Left ventricle myocardium inferior (tissue), 1 donor: Measurements from ENCODE around the gene TYK2. TPM values are rescaled to one million over a fixed set of nuclear protein-coding genes. Genes with fewer than 3 reads are reported as not detected.
"Not testable (repeated sequence)": the region's sequence is repeated elsewhere in the genome, so short reads cannot be mapped to it uniquely, and the experiment has no call there.

ENCODE experiments used
- DNase-seq: peaks from one replicate; pipeline ENCODE4 v3.0.0-alpha.2; 2020
- H3K27ac ChIP-seq: fragments of 200-600 bp; replicated peaks from 2 replicates; pipeline ENCODE4 v1.8.0; 2021
- H3K27me3 ChIP-seq: fragments of 200-600 bp; 2 replicates; pipeline ENCODE4 v1.8.0; 2021; ENCODE audit warnings: low read depth
- H3K36me3 ChIP-seq: fragments of 200-600 bp; 2 replicates; pipeline ENCODE4 v1.8.0; 2021
- H3K4me1 ChIP-seq: fragments of 200-600 bp; 2 replicates; pipeline ENCODE4 v1.8.0; 2021
- H3K4me3 ChIP-seq: fragments of 200-600 bp; 2 replicates; pipeline ENCODE4 v1.8.0; 2021; ENCODE audit warnings: mild to moderate bottlenecking, moderate library complexity
- H3K9me3 ChIP-seq: fragments of 200-600 bp; replicated peaks from 2 replicates; pipeline ENCODE4 v1.8.0; 2021
- CTCF ChIP-seq: fragments of 200-600 bp; IDR thresholded peaks from 2 replicates; pipeline ENCODE4 v1.8.0; 2021; ENCODE audit warnings: antibody characterized with exemption, mild to moderate bottlenecking, borderline replicate concordance
- intact Hi-C: fragments of 100-400 bp; cut with micrococcal nuclease; formaldehyde crosslinking; loops from one replicate; pipeline ENCODE4 v1.11.0; 2022
- total RNA-seq: library from RNA; stranded (reverse); fragmentation: NEBNext Ultra II Directional; extraction: Animal tissue kit (Norgen Biotek cat#: 25700); gene quantifications from one replicate; pipeline ENCODE4 v1.2.1, GENCODE V29; 2021
- donor health status: DM: no; HTN: yes; CAD: no; lungs with severe emphysema.

The TYK2 gene
- total RNA-seq, 1 donor from 2014 or later = 55.1 TPM

GRCh38 chr19:10412257-10412977, 32.0 kb upstream of the TYK2 start:
- no peak for DNase-seq
- H3K4me1 ChIP-seq = peaks cover 27% of the 10 kb centered on the region
- no peaks in the 10 kb centered on the region for H3K36me3 ChIP-seq
- no peaks in the 10 kb centered on the region for H3K9me3 ChIP-seq
- peak overlapping the region; percentile 25 for H3K27ac ChIP-seq
- no peak for TF ChIP-seq CTCF
- intact Hi-C loops = no loop called here
- peaks cover 31% of the 10 kb centered on the region for H3K27me3 ChIP-seq
- no peak overlapping the region for H3K4me3 ChIP-seq

DNA sequence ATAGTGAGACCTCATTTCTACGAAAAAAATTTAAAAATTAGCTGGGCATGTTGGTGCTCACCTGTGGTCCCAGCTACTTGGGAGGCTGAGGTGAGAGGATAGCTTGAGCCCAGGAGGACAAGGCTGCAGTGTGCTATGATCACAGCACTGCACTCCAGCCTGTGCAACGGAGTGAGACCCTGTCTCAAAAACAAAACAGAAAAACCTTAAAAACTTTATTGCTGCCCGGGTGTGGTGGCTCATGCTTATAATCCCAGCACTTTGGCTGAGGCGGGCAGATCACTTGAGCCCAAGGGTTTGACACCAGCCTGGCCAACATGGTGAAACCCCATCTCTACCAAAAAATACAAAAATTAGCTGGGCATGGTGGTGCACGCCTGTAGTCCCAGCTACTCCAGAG, 30.9 kb upstream of the TYK2 start:
- H3K36me3 ChIP-seq, H3K4me3 ChIP-seq, H3K27ac ChIP-seq, intact Hi-C loops, H3K9me3 ChIP-seq, DNase-seq: not testable (repeated sequence)
- Histone ChIP-seq H3K4me1 (peaks cover 27% of the 10 kb centered on the region), H3K27me3 (peaks cover 29% of the 10 kb centered on the region)

DNA sequence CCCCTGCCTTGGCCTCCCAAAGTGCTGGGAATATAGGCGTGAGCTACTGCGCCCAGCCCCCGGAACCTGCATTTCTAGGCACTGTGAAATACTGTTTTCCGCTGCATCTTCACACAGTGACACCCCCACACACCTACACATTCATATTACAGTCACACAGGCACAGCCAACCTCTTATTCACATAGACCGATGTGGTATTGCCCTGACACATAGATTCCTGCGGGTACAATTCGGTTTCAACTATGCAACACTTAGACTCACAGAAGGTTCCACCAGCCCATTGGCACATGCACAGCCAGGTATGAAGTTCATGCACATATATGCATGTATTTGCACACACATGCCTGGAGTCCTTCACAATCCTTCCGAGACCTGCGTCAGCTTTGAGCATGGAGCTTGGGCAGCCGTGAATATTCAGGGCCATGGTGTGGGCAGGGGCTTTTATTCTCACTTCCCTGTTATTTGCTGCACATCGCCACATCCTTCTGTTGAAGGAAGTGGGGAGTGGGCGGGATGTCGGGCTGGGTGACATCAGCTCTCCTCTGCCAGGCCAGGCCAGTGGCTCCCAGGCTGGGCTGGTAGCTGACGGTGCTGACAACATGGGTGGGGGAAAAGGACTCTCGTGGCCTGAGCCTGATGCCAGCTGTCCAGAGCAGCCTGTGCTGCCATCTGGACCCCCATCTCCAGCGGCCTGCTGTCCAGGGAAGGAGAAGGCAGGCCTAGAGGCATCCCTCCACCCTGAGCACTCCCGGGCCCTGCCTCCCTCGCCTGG, 28.3 kb upstream of the TYK2 start:
- H3K4me1 ChIP-seq = peaks cover 41% of the 10 kb centered on the region
- no peak overlapping the region for H3K4me3 ChIP-seq
- TF ChIP-seq CTCF = no peak
- no peak overlapping the region for H3K27ac ChIP-seq
- intact Hi-C loops = no loop called here
- no peaks in the 10 kb centered on the region for H3K36me3 ChIP-seq
- peaks cover 45% of the 10 kb centered on the region for H3K27me3 ChIP-seq
- DNase-seq = no peak
- H3K9me3 ChIP-seq = no peaks in the 10 kb centered on the region

DNA sequence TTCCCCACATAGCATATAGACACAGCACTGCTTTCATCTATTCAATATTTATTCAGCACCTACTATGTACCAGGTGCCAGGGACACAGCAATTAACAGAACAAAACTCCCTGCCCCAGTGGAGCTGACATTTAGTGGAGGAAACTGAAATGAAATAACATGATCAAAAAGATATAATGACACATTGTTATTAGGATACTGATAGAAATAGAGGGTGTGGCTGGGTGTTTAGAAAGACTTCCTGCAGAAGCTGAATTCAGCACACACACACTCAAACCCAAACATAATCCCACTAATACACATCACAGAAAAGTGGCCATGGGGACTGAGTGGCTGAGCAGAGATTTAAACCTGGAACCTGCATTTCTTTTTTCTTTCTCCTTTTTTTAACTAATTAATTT, 26.7 kb upstream of the TYK2 start:
- Histone ChIP-seq H3K36me3 (no peaks in the 10 kb centered on the region), H3K27ac (no peak overlapping the region), H3K9me3 (no peaks in the 10 kb centered on the region), H3K27me3 (peaks cover 45% of the 10 kb centered on the region), H3K4me3 (no peak overlapping the region), H3K4me1 (peaks cover 48% of the 10 kb centered on the region)
- intact Hi-C loops = no loop called here
- DNase-seq = no peak
- TF ChIP-seq CTCF = no peak

GRCh38 chr19:10406191-10406590, 25.8 kb upstream of the TYK2 start:
- no peak for DNase-seq
- Histone ChIP-seq H3K27me3 (peaks cover 45% of the 10 kb centered on the region), H3K9me3 (no peaks in the 10 kb centered on the region), H3K27ac (no peak overlapping the region), H3K36me3 (no peaks in the 10 kb centered on the region), H3K4me1 (peaks cover 53% of the 10 kb centered on the region), H3K4me3 (no peak overlapping the region)
- intact Hi-C loops = no loop called here
- no peak for TF ChIP-seq CTCF
